Activated T-helper 1 cell treated with anti-CD3 and anti-CD28 coated beads, Interleukin-12 subunit alpha, Interleukin-12 subunit beta, Interleukin-2, Interleukin-4 antibody, amounts not matched to agents 30 ng/mL and 10 ng/mL and 1 ng/mL, durations not matched to agents 14 hours and 24 hours and 36 hours (primary cell): Measurements from ENCODE around the gene ETV4. TPM values are rescaled to one million over a fixed set of nuclear protein-coding genes. Genes with fewer than 3 reads are reported as not detected.

ENCODE experiments used
- DNase-seq: peaks from one replicate; pipeline ENCODE4 v3.0.0; 2021; ENCODE audit warnings: low spot score
- H3K27ac Mint-ChIP-seq: one replicate; pipeline ENCODE4 v1.8.0; 2021; ENCODE audit warnings: mild to moderate bottlenecking, mixed read lengths
- H3K27me3 Mint-ChIP-seq: one replicate; pipeline ENCODE4 v1.8.0; 2022; ENCODE audit warnings: mild to moderate bottlenecking, moderate library complexity, mixed read lengths; ENCODE audit not compliant: insufficient read depth
- H3K36me3 Mint-ChIP-seq: one replicate; pipeline ENCODE4 v1.8.0; 2021; ENCODE audit warnings: low read depth, mixed read lengths
- H3K4me1 Mint-ChIP-seq: one replicate; pipeline ENCODE4 v1.8.0; 2021; ENCODE audit warnings: low read depth, mixed read lengths
- H3K4me3 Mint-ChIP-seq: one replicate; pipeline ENCODE4 v1.8.0; 2021; ENCODE audit warnings: mild to moderate bottlenecking, moderate library complexity, mixed read lengths
- H3K9me3 Mint-ChIP-seq: one replicate; pipeline ENCODE4 v1.8.0; 2021; ENCODE audit warnings: mixed read lengths
- intact Hi-C: fragments of 100-400 bp; cut with micrococcal nuclease; formaldehyde crosslinking; loops from one replicate; pipeline ENCODE4 v1.15.1; 2024
- total RNA-seq: library from RNA; stranded (reverse); gene quantifications from 2 replicates; pipeline ENCODE4 v1.2.3, GENCODE V29; 2022

ETV4 gene
- total RNA-seq, 1 donor from 2014 or later: 6.9 TPM

DNA sequence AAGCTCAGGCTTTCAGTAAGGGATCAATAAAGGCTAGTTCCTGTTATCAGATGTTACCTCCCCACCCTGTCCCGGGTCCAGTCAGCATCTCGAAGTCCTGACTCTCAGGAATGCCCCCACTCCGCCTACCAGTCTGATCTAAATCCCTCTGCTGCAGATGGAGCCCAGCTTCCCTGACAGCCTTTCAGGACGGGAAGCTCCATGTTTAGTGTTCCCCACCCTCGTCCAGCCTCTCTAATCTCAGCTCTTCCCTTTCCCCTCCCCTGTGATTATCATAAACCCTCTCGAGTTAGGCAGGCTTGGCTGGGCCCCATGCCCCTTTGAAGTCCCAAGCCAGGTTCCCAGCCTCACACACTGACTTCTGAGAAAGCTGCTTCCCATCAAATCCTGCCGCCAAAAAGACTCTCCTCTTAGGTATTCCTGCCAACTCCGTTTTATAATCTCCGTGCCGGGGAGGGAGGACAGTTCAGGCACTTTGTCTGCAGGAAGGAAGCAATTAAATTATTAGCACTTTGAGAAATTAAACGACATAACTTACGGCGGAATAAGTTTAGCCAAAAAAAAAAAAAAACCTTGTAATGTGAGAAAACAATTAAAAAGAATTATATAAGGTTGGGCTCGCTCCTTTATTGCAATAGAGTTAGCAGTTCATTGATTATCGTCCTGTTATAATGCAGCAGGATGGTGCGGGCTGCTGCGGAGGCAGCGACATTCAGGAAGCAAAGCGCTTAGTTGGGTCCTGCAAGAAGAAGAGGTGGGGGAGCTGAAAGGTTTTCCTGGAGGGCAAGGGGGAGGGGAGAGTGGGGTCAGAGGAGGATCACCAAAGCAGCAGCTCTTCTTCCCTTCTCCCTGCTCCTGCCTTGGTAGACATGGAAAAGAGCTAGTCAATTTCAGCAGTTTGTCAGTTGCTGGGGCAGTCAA is 16.8 kb upstream of the ETV4 start:
- no peak overlapping the region for H3K27ac Mint-ChIP-seq
- intact Hi-C loops: no loop called here

DNA sequence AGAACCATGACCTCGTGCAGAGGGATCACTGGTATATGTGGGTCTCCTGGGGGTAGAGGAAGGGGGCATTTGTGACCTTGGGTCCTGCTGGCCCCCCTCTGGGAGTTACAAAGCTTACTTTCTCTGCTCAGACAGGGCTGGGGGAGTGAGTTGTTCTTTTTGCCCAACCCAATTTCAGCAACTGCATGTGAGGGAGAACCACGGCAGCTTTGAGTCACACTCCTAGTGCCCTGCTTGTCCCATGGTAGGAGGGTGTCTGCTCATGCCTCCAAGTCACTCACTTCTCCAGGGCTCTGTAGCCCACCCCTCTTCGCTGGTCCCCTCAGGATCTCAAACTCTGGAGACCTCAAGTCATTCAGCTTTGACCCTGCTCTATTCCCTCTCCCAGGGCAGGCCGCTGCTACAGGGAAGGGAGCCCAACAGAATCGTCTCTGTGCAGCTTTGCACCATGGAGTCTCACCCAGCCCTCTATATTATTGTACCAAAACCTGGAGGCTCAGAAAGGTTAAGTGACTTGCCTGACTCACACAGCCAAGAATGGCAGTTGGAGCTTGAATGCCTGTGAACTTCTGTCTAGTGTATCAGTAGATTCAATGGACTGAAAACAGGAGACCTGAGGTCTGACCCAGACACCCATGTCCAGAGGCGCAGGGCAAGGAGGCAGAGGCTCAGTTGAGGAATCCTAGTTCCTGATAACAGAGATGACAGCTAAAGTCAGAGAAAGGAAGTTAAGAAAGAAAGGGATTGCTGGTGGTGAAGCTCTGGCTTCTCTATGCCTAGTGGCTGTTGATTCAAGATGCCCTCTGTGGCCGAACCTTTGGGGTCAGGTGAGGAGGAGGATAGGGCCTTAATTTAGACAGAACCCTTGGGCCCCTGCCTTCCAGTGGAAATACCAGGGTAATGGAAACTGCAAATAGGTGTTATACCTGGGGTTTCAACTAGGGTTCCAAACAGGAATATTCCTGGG is 14.6 kb upstream of the ETV4 start:
- peaks cover 2% of the 10 kb centered on the region for H3K36me3 Mint-ChIP-seq
- intact Hi-C loops: no loop called here
- no peaks in the 10 kb centered on the region for H3K9me3 Mint-ChIP-seq
- H3K4me3 Mint-ChIP-seq: no peak overlapping the region
- H3K4me1 Mint-ChIP-seq: peaks cover 6% of the 10 kb centered on the region
- H3K27me3 Mint-ChIP-seq: peaks cover 24% of the 10 kb centered on the region
- H3K27ac Mint-ChIP-seq: no peak overlapping the region
- DNase-seq: no peak

More for the DNA sequence above, 16.8 kb upstream of the ETV4 start:
- no peak for DNase-seq
- H3K9me3 Mint-ChIP-seq: no peaks in the 10 kb centered on the region
- H3K27me3 Mint-ChIP-seq: peaks cover 24% of the 10 kb centered on the region
- no peaks in the 10 kb centered on the region for H3K4me1 Mint-ChIP-seq
- H3K36me3 Mint-ChIP-seq: no peaks in the 10 kb centered on the region
- no peak overlapping the region for H3K4me3 Mint-ChIP-seq

DNA sequence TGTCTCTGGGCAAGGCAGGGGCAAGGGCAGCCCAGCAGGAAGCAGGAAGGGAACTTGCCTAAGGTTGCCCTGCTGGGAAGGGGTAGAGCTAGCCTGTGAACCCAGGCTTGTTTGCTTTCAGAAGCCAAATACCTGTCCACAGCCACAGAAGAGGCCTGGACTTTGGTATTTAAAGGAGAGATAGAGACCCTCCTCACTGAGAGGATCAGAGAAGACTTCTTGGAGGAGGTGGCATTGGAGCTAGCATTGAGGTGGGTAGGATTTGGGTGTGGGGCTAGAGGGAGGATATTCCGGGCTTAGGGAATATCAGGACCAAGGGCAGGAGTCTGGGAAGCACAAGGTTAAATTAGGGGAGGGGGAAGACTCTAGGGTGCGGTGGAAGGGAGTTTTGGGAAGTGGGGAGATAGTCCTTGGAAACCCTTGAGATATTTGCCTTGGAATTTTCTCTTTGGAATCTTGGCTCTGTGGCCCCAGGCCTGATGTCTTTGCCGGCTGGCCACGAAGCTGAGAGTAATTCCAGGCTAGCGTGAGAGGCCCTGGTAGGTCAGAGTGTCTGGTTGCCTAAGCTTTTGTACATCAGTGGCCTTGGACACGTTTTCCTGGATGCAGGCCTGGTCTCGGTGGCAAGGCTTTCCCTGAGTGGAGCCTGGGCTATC is 13.1 kb upstream of the ETV4 start:
- intact Hi-C loops: no loop called here
- DNase-seq: no peak
- Mint-ChIP-seq H3K36me3 (peaks cover 2% of the 10 kb centered on the region), H3K4me1 (peaks cover 6% of the 10 kb centered on the region), H3K9me3 (no peaks in the 10 kb centered on the region), H3K27me3 (peaks cover 25% of the 10 kb centered on the region), H3K27ac (no peak overlapping the region), H3K4me3 (no peak overlapping the region)

DNA sequence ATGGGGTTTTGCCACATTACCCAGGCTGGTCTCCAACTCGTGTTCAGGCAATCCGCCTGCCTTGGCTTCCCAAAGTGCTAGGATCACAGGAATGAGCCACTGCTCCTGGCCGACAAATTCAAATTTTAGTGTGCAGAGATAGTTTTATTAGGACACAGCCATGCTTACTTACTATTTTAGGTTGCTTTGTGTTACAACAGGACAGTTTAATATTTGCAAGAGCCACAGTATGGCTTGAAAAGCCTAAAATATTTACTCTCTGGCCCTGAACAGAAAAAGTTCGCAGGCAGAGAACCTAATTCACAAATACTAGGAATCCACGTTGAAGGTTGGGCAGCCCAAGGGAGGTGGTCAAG is 12.6 kb upstream of the ETV4 start:
- Mint-ChIP-seq H3K9me3 (no peaks in the 10 kb centered on the region), H3K4me1 (peaks cover 6% of the 10 kb centered on the region), H3K27me3 (peaks cover 28% of the 10 kb centered on the region), H3K4me3 (no peak overlapping the region), H3K27ac (no peak overlapping the region), H3K36me3 (peaks cover 2% of the 10 kb centered on the region)
- no peak for DNase-seq
- intact Hi-C loops: no loop called here

DNA sequence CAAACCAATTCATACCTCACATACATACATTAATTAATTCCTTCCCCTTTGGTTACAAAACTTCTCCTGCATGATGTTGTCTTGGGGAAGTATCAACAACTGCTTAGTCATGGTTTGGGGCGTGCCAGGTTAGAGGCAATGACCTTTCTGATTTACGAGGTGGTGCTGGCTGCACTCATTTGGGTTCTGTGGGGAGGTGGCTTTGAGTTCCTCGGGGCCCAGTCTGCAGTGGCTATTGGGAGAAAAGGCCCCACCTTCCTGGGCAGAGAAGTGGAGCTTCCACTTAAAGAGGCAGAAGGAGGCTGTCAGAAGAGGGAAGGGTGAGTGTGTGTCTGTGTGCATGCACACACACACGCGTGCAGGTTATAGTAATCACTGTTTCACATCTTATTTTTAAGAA is 10.2 kb upstream of the ETV4 start:
- Mint-ChIP-seq H3K27me3 (peaks cover 14% of the 10 kb centered on the region), H3K4me3 (no peak overlapping the region), H3K27ac (no peak overlapping the region), H3K4me1 (peaks cover 6% of the 10 kb centered on the region), H3K36me3 (peaks cover 2% of the 10 kb centered on the region), H3K9me3 (no peaks in the 10 kb centered on the region)
- intact Hi-C loops: loop anchor here (1.0 kb wide), 1 partner anchor 10 kb away; the partner anchor contains the start of gene ETV4
- DNase-seq: no peak

DNA sequence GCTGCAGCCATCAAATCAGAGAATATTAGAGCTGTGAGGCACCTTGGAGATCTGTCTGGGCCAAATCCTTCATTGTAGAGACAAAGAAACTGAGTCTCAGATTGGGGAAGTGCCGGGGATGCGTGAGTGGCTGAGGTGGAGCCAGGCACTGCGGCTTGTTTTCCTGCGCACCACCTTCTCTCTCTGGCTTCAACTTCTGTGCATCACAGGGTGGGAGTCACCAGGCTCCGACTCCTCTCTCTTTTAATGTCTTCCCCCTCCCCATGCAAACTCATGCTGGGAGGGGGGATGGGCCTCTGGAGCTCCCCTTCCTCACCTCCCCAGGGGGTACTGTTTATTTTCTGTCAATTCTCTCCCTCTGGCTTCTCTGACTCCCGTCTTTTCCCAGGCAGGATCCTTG is 8.7 kb upstream of the ETV4 start:
- peaks cover 15% of the 10 kb centered on the region for H3K27me3 Mint-ChIP-seq
- no peak overlapping the region for H3K27ac Mint-ChIP-seq
- no peak for DNase-seq
- peaks cover 2% of the 10 kb centered on the region for H3K36me3 Mint-ChIP-seq
- intact Hi-C loops: no loop called here
- H3K4me3 Mint-ChIP-seq: no peak overlapping the region
- peaks cover 6% of the 10 kb centered on the region for H3K4me1 Mint-ChIP-seq
- no peaks in the 10 kb centered on the region for H3K9me3 Mint-ChIP-seq

DNA sequence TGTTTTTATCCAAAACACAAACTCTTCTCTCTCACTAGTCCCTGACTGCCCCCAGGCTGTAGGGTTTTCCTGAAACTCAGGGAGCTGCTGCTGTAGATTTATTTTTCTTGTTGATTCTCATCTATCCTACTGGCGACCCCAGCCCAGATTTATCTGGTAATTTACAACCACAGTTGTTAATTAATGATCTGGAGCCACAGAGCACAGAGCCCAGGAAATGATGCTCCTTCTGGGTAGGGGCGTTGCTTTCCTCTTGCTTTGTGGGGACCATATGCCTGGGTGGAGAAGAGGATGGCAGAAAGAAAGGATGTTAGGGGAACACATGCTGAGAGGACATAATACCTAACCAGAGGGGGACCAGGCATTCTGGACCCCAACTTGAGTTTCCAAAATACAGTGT is 7.4 kb upstream of the ETV4 start:
- intact Hi-C loops: no loop called here
- H3K27ac Mint-ChIP-seq: no peak overlapping the region
- H3K9me3 Mint-ChIP-seq: no peaks in the 10 kb centered on the region
- DNase-seq: no peak
- peaks cover 17% of the 10 kb centered on the region for H3K27me3 Mint-ChIP-seq
- peaks cover 2% of the 10 kb centered on the region for H3K36me3 Mint-ChIP-seq
- H3K4me3 Mint-ChIP-seq: no peak overlapping the region
- H3K4me1 Mint-ChIP-seq: peaks cover 6% of the 10 kb centered on the region

DNA sequence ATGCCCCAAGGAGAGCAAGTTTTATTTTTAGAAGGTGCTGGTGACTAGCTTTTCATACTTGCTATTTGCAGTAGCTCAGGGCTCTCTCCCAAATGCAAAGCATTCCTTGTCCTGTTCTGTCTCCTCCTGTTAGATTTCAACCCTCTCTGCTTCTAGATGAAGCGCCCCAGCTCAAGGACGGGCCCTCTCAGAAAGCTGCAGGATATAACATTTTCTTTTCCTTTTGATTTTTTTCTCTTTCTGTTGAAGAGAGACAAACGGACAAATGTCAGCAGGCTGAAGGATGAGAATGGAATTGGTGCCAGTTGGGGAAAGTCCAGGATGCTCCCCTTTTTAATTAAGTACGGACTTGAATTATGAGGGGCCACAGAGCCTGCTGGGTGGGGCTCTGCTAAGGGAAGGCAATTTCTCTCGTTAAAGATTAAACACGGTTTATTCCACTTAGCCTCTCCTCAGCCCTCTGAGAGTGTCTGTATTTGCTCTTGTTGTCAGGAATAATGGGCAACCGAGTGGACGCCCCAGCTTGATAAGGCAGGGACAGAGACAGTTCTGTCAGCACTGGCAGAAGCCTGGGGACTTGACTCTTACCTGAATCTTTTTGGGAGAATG is 6.2 kb upstream of the ETV4 start:
- Mint-ChIP-seq H3K36me3 (peaks cover 3% of the 10 kb centered on the region), H3K27ac (no peak overlapping the region), H3K4me1 (peaks cover 13% of the 10 kb centered on the region), H3K27me3 (peaks cover 22% of the 10 kb centered on the region), H3K4me3 (no peak overlapping the region), H3K9me3 (no peaks in the 10 kb centered on the region)
- no peak for DNase-seq
- intact Hi-C loops: no loop called here

DNA sequence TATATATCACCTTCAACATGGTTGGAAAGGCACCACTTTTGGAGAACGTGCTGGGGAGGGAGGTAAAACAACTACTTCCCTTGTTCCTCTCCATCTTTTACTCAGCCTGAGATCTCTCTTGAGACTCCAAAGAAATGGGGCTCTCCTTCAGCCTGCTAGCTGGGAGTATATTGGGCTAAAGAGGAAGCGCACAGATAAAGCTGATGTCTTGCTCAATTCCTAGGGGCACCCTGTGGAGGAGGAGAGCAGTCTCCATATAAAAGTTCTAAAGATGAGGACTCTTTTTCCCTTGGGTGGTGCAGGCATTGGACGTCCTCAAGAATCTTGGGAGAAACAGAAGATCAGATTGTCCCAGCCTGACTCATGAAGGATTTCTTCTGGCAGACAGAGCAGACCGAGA is 4.6 kb upstream of the ETV4 start:
- DNase-seq: no peak
- no peak overlapping the region for H3K4me3 Mint-ChIP-seq
- H3K27me3 Mint-ChIP-seq: peaks cover 32% of the 10 kb centered on the region
- H3K9me3 Mint-ChIP-seq: no peaks in the 10 kb centered on the region
- peaks cover 1% of the 10 kb centered on the region for H3K36me3 Mint-ChIP-seq
- H3K4me1 Mint-ChIP-seq: peaks cover 17% of the 10 kb centered on the region
- intact Hi-C loops: no loop called here
- H3K27ac Mint-ChIP-seq: no peak overlapping the region

DNA sequence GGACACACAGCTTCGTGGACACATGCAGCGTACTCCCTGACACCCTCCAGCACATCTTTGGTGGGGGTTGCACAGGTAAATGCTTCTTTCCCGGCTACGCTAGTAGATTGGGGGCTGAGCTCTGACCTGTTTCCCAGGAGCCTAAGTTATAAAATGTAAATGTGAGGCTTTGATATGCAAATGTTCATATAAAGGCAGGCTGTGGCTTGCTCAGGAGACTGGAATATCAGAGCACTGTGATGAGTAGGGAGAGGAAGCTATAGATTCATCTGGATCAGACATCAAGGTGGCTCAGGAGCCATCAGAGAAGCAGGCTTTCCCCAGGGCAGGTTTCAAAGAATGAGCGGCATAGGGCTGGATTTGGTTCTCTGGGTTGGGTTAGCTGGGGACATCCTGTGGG is 3.4 kb upstream of the ETV4 start:
- peaks cover 23% of the 10 kb centered on the region for H3K4me1 Mint-ChIP-seq
- no peak overlapping the region for H3K4me3 Mint-ChIP-seq
- peaks cover 1% of the 10 kb centered on the region for H3K36me3 Mint-ChIP-seq
- intact Hi-C loops: no loop called here
- no peak for DNase-seq
- H3K27me3 Mint-ChIP-seq: peaks cover 39% of the 10 kb centered on the region
- H3K27ac Mint-ChIP-seq: no peak overlapping the region
- H3K9me3 Mint-ChIP-seq: no peaks in the 10 kb centered on the region

DNA sequence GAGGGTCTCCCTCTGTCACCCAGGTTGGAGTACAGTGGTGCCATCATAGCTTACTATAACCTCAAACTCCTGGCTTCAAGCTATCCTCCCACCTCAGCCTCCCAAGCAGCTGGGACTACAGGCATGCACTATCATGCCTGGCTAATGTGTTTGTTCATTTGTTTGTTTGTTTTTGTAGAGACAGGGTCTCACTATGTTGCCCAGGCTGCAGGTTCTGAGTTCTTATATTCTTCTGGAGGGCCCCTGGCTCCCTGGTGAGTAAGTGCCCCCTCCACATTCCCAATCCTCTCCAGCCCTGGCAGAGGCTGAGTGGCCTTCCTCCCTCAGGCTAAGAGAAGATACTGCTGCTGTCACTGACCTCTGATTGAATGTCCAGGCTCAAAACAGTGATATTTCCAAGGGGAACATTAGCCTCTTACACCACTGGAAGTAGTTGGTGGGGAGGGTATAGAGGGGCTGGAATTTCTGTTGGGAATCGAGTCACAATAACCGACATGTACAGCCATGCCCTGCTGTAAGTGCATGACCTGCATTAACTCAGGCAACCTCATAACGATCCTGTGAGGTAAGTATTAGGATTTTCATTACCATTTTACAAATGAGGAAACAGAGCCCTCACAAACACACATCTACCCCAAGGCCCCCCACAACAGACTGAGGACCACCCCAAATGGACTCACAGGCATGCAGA is 2.7 kb upstream of the ETV4 start:
- intact Hi-C loops: no loop called here
- Mint-ChIP-seq H3K36me3 (peaks cover 3% of the 10 kb centered on the region), H3K27me3 (peaks cover 42% of the 10 kb centered on the region), H3K4me1 (peaks cover 24% of the 10 kb centered on the region), H3K4me3 (no peak overlapping the region), H3K9me3 (no peaks in the 10 kb centered on the region), H3K27ac (no peak overlapping the region)
- DNase-seq: no peak
